HEK293 (cell line): ENCODE measurements around the gene TMEM214.

Source experiments
- CTCF ChIA-PET: fragments of 350-600 bp; formaldehyde crosslinking; extraction: SDS; loops from one replicate; lab custom pipeline; 2021; ENCODE audit warnings: antibody characterized with exemption; lab: Yijun Ruan, JAX
- POLR2A ChIA-PET: fragments of 300-600 bp; formaldehyde crosslinking; extraction: SDS; loops from one replicate; lab custom pipeline; 2020; ENCODE audit warnings: antibody characterized with exemption, inconsistent platforms; lab: Yijun Ruan, JAX
- H3K27ac ChIP-seq: fragments of 200-500 bp; sonication (Bioruptor generic); 2 replicates; pipeline ENCODE4 v1.5.1; 2014; ENCODE audit warnings: low read depth, low read length, control low read depth, inconsistent platforms; ENCODE audit errors: extremely low read depth
- H3K36me3 ChIP-seq, 2 experiments: fragments of 200-500 bp in 1 of 2; sonication (Bioruptor generic) in 1 of 2; 1 replicate in 1 of 2; 2 replicates in 1 of 2; pipeline ENCODE4 v1.5.1; 2014 to 2017; ENCODE audit warnings: inconsistent platforms in 2 of 2, low read length in 2 of 2; ENCODE audit not compliant: control insufficient read depth in 2 of 2, insufficient read depth in 1 of 2
- H3K4me1 ChIP-seq: fragments of 200-500 bp; sonication (Bioruptor generic); 2 replicates; pipeline ENCODE4 v1.5.1; 2014; ENCODE audit warnings: mild to moderate bottlenecking, low read length, inconsistent platforms; ENCODE audit not compliant: control insufficient read depth, insufficient read depth
- H3K4me3 ChIP-seq: 2 replicates; pipeline ENCODE4 v1.5.1; 2011; ENCODE audit warnings: low read depth, mild to moderate bottlenecking, control low read depth, low read length, moderate library complexity
- H3K9me3 ChIP-seq: fragments of 200-500 bp; sonication (Bioruptor generic); 2 replicates; pipeline ENCODE4 v1.5.1; 2014; ENCODE audit warnings: low read depth, low read length, inconsistent platforms; ENCODE audit not compliant: control insufficient read depth, insufficient read depth
- BCL6B ChIP-seq: fragments of 450-650 bp; formaldehyde crosslinking; IDR thresholded peaks from 2 replicates; pipeline ENCODE4 v1.5.1; 2017; ENCODE audit warnings: missing biosample characterization, missing genetic modification characterization
- FEZF1 ChIP-seq: fragments of 450-650 bp; formaldehyde crosslinking; IDR thresholded peaks from 2 replicates; pipeline ENCODE4 v1.5.1; 2016; ENCODE audit warnings: missing biosample characterization, missing genetic modification characterization
- KLF17 ChIP-seq: fragments of 450-650 bp; formaldehyde crosslinking; IDR thresholded peaks from 2 replicates; pipeline ENCODE4 v1.5.1; 2016; ENCODE audit warnings: missing biosample characterization, missing genetic modification characterization
- WT1 ChIP-seq: fragments of 450-650 bp; formaldehyde crosslinking; IDR thresholded peaks from 2 replicates; pipeline ENCODE4 v1.5.1; 2016; ENCODE audit warnings: missing biosample characterization, missing genetic modification characterization
- ZBTB1 ChIP-seq: fragments of 450-650 bp; formaldehyde crosslinking; IDR thresholded peaks from 2 replicates; pipeline ENCODE4 v1.5.1; 2016; ENCODE audit warnings: missing biosample characterization, missing genetic modification characterization
- ZBTB48 ChIP-seq: fragments of 450-650 bp; formaldehyde crosslinking; IDR thresholded peaks from 2 replicates; pipeline ENCODE4 v1.5.1; 2016; ENCODE audit warnings: missing biosample characterization, missing genetic modification characterization
- ZBTB49 ChIP-seq: fragments of 450-650 bp; formaldehyde crosslinking; IDR thresholded peaks from 2 replicates; pipeline ENCODE4 v1.5.1; 2016; ENCODE audit warnings: missing biosample characterization, missing genetic modification characterization, low read depth
- ZBTB6 ChIP-seq: fragments of 450-650 bp; formaldehyde crosslinking; IDR thresholded peaks from 2 replicates; pipeline ENCODE4 v1.5.1; 2017; ENCODE audit warnings: missing biosample characterization, missing genetic modification characterization
- ZFHX2 ChIP-seq: fragments of 450-650 bp; formaldehyde crosslinking; conservative IDR thresholded peaks from 2 replicates; pipeline ENCODE4 v1.5.1; 2016; ENCODE audit warnings: missing biosample characterization, missing genetic modification characterization
- ZFP3 ChIP-seq: fragments of 450-650 bp; formaldehyde crosslinking; IDR thresholded peaks from 2 replicates; pipeline ENCODE4 v1.5.1; 2016; ENCODE audit warnings: low read depth, missing biosample characterization, missing genetic modification characterization
- ZIC2 ChIP-seq: fragments of 450-650 bp; formaldehyde crosslinking; IDR thresholded peaks from 2 replicates; pipeline ENCODE4 v1.5.1; 2016; ENCODE audit warnings: missing biosample characterization, missing genetic modification characterization
- ZNF169 ChIP-seq: fragments of 450-650 bp; formaldehyde crosslinking; IDR thresholded peaks from 2 replicates; pipeline ENCODE4 v1.5.1; 2016; ENCODE audit warnings: missing biosample characterization, missing genetic modification characterization
- ZNF184 ChIP-seq: fragments of 450-650 bp; IDR thresholded peaks from 2 replicates; pipeline ENCODE4 v1.5.1; 2018; ENCODE audit warnings: missing biosample characterization, mild to moderate bottlenecking, missing genetic modification characterization
- ZNF221 ChIP-seq: fragments of 450-650 bp; formaldehyde crosslinking; IDR thresholded peaks from 2 replicates; pipeline ENCODE4 v1.5.1; 2017; ENCODE audit warnings: missing biosample characterization, missing genetic modification characterization, borderline replicate concordance
- ZNF248 ChIP-seq: fragments of 450-650 bp; formaldehyde crosslinking; IDR thresholded peaks from 2 replicates; pipeline ENCODE4 v1.5.1; 2017; ENCODE audit warnings: missing biosample characterization, missing genetic modification characterization
- ZNF302 ChIP-seq: fragments of 450-650 bp; formaldehyde crosslinking; IDR thresholded peaks from 2 replicates; pipeline ENCODE4 v1.5.1; 2016; ENCODE audit warnings: missing biosample characterization, missing genetic modification characterization, low read depth
- ZNF354C ChIP-seq: fragments of 450-650 bp; formaldehyde crosslinking; IDR thresholded peaks from 2 replicates; pipeline ENCODE4 v1.5.1; 2016; ENCODE audit warnings: missing biosample characterization, missing genetic modification characterization, low read depth, borderline replicate concordance
- ZNF529 ChIP-seq: fragments of 450-650 bp; formaldehyde crosslinking; IDR thresholded peaks from 2 replicates; pipeline ENCODE4 v1.5.1; 2017; ENCODE audit warnings: missing genetic modification characterization, missing biosample characterization; ENCODE audit not compliant: insufficient replicate concordance
- ZNF561 ChIP-seq: fragments of 450-650 bp; IDR thresholded peaks from 2 replicates; pipeline ENCODE4 v1.5.1; 2018; ENCODE audit warnings: missing biosample characterization, missing genetic modification characterization, borderline replicate concordance
- ZNF580 ChIP-seq: fragments of 450-650 bp; formaldehyde crosslinking; IDR thresholded peaks from 2 replicates; pipeline ENCODE4 v1.5.1; 2016; ENCODE audit warnings: missing biosample characterization, missing genetic modification characterization
- ZNF670 ChIP-seq: fragments of 450-650 bp; formaldehyde crosslinking; IDR thresholded peaks from 2 replicates; pipeline ENCODE4 v1.5.1; 2016; ENCODE audit warnings: missing biosample characterization, missing genetic modification characterization, low read depth
- ZNF76 ChIP-seq: fragments of 450-650 bp; formaldehyde crosslinking; IDR thresholded peaks from 2 replicates; pipeline ENCODE4; 2016; ENCODE audit warnings: low read depth, missing biosample characterization, missing genetic modification characterization, borderline replicate concordance
- ZNF776 ChIP-seq: fragments of 450-650 bp; formaldehyde crosslinking; IDR thresholded peaks from 2 replicates; pipeline ENCODE4 v1.5.0; 2017; ENCODE audit warnings: missing biosample characterization, missing genetic modification characterization, borderline replicate concordance
- ZSCAN30 ChIP-seq: fragments of 450-650 bp; IDR thresholded peaks from 2 replicates; pipeline ENCODE4 v1.5.1; 2018; ENCODE audit warnings: missing biosample characterization, mild to moderate bottlenecking, missing genetic modification characterization, moderate library complexity
- ZSCAN4 ChIP-seq: fragments of 450-650 bp; formaldehyde crosslinking; IDR thresholded peaks from 2 replicates; pipeline ENCODE4 v1.5.1; 2017; ENCODE audit warnings: missing biosample characterization, missing genetic modification characterization

Gene TMEM214

GRCh38 chr2:27049422-27050280, 16.9 kb downstream of the TMEM214 start (continued):
- no peak for TF ChIP-seq ZNF670 (tag by site-specific recombination)
- peak; percentile 25; the same call in 1 of the 2 replicates for TF ChIP-seq ZIC2 (tag by site-specific recombination)
- TF ChIP-seq ZFHX2 (tag by site-specific recombination) = peak; percentile 38; the same call in 1 of the 2 replicates
- no peak for TF ChIP-seq WT1
- no peak for TF ChIP-seq ZNF184

- Histone ChIP-seq H3K27ac (peak overlapping the region; percentile 73), H3K4me3 (peak overlapping the region; percentile 82), H3K9me3 (no peaks in the 10 kb centered on the region), H3K36me3 (peaks cover 10 to 28% of the 10 kb centered on the region in 2 experiments), H3K4me1 (peaks cover 4% of the 10 kb centered on the region)
- ChIA-PET POLR2A (interaction anchor here (0.6 to 3.7 kb wide), 25 partner anchors 9 to 314 kb away, joined by 3 to 61 read pairs (median 5); partner anchors contain the start of genes ATRAID, CAD, GTF3C2 and KHK), CTCF (interaction anchor here (0.7 to 1.6 kb wide), 7 partner anchors 18 to 270 kb away, joined by 3 to 7 read pairs (median 3); no protein-coding TSS in a partner anchor)
- TF ChIP-seq ZNF302 (tag by site-specific recombination) (no peak), ZBTB6 (tag by site-specific recombination) (peak; percentile 50), ZNF580 (tag by site-specific recombination) (no peak), ZNF354C (tag by site-specific recombination) (0 out of 2 replicates have a peak, but pooled peaks have one; percentile 13), KLF17 (tag by site-specific recombination) (peak; percentile 93), ZBTB1 (tag by site-specific recombination) (no peak), ZNF221 (tag by site-specific recombination) (no peak), ZFP3 (no peak; the same call in 1 of the 2 replicates), ZSCAN30 (0 out of 2 replicates have a peak, but pooled peaks have one; percentile 32), ZBTB48 (tag by site-specific recombination) (no peak), ZNF776 (tag by site-specific recombination) (no peak), FEZF1 (tag by site-specific recombination) (peak; percentile 56; the same call in 1 of the 2 replicates), ZBTB49 (no peak), ZNF248 (tag by site-specific recombination) (no peak), ZNF169 (tag by site-specific recombination) (no peak), BCL6B (tag by site-specific recombination) (no peak), ZNF76 (peak; percentile 10; the same call in 1 of the 2 replicates), ZSCAN4 (tag by site-specific recombination) (peak; percentile 46; the same call in 1 of the 2 replicates), ZNF561 (tag by site-specific recombination) (no peak), ZNF529 (tag by site-specific recombination) (peak; percentile 6)
These were observed 17.7 kb downstream of the TMEM214 start for GRCh38 chr2:27050281-27050995.
